ENCODE measurements around the gene KCNK2.
"Not testable (repeated sequence)": the region's sequence is repeated elsewhere in the genome, so short reads cannot be mapped to it uniquely, and the experiment has no call there.

KCNK2 gene

DNA sequence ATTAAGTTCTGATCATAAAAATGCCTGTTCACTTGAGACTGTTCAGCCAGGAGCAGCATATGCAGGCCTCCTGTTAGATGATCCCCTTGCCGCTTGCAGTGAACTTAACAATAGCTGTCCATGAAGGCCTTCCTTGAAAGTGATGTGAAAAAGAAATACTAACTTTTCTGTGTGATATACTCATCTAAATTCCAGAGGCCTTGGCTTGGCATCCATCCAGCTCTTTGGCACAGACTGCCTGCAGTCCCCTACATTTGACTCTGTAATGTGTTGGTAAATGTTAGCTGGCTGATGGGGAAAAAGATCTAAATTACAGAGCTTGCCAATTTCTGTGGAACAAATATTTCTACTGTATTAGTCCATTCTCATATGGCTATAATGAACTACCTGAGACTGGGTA, 73.7 kb downstream of the KCNK2 start:
- no peak for DNase-seq (ENCODE audit: low spot score)
- in situ Hi-C loops (cut with MboI; ENCODE audit: low sequenced_read_pairs, unreplicated experiment), result no loop called here
- no peak for TF ChIP-seq CTCF (IDR thresholded peaks at IDR 0.05; ENCODE audit: borderline replicate concordance, control extremely low read depth, extremely low read depth, insufficient read depth, missing control alignments)

- no peak for DNase-seq (ENCODE audit: low spot score)
- in situ Hi-C loops (cut with MboI; ENCODE audit: low sequenced_read_pairs, unreplicated experiment), result no loop called here
- no peak for TF ChIP-seq CTCF (IDR thresholded peaks at IDR 0.05; ENCODE audit: borderline replicate concordance, control extremely low read depth, extremely low read depth, insufficient read depth, missing control alignments)
Observed at GRCh38 chr1:215160351-215160750, 77.8 kb downstream of the KCNK2 start.

- DNase-seq (ENCODE audit: low spot score); in situ Hi-C loops (cut with MboI; ENCODE audit: low sequenced_read_pairs, unreplicated experiment): not testable (repeated sequence)
Observed at GRCh38 chr1:215163144-215163543, 80.6 kb downstream of the KCNK2 start.

- TF ChIP-seq CTCF (IDR thresholded peaks at IDR 0.05; ENCODE audit: borderline replicate concordance, control extremely low read depth, extremely low read depth, insufficient read depth, missing control alignments), result no peak
Observed at GRCh38 chr1:215166886-215167285, 84.3 kb downstream of the KCNK2 start.

GRCh38 chr1:215181518-215181917, 99.0 kb downstream of the KCNK2 start:
- in situ Hi-C loops (cut with MboI; ENCODE audit: low sequenced_read_pairs, unreplicated experiment), result no loop called here
- DNase-seq (ENCODE audit: low spot score), result no peak
- no peak for TF ChIP-seq CTCF (IDR thresholded peaks at IDR 0.05; ENCODE audit: borderline replicate concordance, control extremely low read depth, extremely low read depth, insufficient read depth, missing control alignments)

More at GRCh38 chr1:215166886-215167285, 84.3 kb downstream of the KCNK2 start:
- no peak for DNase-seq (ENCODE audit: low spot score)
- in situ Hi-C loops (cut with MboI; ENCODE audit: low sequenced_read_pairs, unreplicated experiment), result no loop called here

GRCh38 chr1:215185067-215185620, 102.6 kb downstream of the KCNK2 start:
- in situ Hi-C loops (cut with MboI; ENCODE audit: low sequenced_read_pairs, unreplicated experiment), result no loop called here
- TF ChIP-seq CTCF (IDR thresholded peaks at IDR 0.05; ENCODE audit: borderline replicate concordance, control extremely low read depth, extremely low read depth, insufficient read depth, missing control alignments), result no peak
- DNase-seq (ENCODE audit: low spot score), result no peak

DNA sequence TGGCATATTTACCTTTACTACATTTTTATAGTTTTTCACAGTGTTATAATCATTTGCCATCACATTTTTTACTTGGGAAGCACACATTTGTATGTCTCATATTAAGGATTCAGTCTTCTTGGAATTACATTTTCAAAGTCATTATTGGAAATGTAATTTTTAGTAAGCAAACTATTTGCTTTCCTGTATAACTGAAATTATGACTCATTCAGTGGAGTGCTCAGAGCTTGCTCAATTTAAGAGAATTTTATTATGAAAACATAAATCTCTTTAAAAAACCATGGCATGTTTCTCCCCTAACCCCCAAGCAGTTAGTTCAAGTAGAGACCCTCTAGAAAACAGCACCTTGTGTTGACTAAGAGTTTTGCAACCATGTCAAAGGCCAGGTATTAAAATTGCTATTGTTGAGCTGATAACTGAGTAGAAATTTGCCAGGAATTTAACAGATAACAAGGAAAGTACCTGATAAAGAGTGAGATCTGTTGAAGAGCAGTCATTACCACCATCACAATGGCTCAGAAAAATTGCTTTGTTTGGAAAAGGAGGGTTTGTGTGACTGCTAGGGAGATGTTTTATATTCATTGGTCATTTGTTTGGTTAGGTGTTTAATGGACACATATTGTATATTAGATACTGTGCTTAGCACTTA, 105.9 kb downstream of the KCNK2 start:
- no peak for TF ChIP-seq CTCF (IDR thresholded peaks at IDR 0.05; ENCODE audit: borderline replicate concordance, control extremely low read depth, extremely low read depth, insufficient read depth, missing control alignments)
- no peak for DNase-seq (ENCODE audit: low spot score)
- in situ Hi-C loops (cut with MboI; ENCODE audit: low sequenced_read_pairs, unreplicated experiment), result no loop called here
